CD4-positive, alpha-beta T cell treated with Interleukin-10 for 1 hour (primary cell): ENCODE results near the gene POLE4.

ENCODE experiments used
- DNase-seq: peaks from one replicate; pipeline ENCODE4 v3.0.0-alpha.2; 2020

Gene POLE4

DNA sequence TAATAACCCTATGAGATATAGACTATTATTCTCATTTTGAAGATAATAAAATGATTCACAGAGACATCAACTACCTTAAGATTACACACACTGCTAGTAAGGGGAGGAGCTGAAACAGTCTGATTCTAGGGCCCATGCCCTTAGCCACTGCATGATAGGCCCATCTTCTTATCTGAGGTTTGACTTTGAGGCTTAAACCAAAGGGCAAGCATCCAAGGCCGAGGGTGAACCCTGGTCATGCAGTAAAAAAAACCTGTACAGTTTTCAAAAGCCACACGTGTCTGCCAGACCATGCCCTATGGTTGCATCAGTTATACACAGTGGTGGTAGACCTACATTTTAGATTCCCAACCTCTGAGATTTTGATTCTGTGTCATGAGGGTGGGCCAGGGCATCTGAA lies 44.8 kb downstream of the POLE4 start:
- DNase-seq: no peak

DNA sequence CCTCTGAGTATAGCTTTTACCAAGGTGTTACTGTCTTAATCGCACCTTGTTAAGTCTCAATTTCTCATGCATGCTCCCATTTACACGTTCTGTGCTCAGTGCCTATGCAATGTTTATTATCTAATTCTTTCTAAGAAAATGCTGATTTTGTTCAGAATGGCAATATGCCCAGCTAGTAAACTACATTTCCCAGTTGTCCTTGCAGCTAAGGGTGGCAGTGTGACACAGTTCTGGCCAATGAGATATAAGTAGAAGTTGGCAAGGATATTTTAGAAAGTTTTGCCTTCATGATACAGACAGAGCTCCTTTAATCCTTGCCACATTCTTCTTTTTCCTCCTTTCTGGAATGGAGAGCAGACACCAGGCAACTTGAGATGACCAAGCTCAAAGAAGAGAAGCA lies 45.3 kb downstream of the POLE4 start:
- DNase-seq: no peak

DNA sequence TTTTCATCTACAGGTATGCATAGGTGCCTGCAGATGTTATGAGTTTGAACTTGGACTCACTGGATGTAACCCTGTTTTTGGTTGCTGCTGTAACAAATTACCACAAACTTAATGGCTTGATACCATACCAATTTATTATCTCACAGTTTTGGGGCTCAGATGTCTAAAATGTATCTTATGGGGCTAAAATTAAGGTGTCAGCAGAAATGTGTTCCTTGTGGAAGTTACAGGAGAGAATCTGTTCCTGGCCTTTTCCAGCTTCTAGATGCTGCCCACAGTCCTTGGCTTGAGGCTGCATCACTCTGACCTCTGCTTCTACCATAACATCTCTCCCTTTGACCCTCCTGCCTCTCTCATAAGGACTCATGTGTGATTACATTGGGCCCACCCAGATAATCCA lies 47.6 kb downstream of the POLE4 start:
- DNase-seq: no peak

DNA sequence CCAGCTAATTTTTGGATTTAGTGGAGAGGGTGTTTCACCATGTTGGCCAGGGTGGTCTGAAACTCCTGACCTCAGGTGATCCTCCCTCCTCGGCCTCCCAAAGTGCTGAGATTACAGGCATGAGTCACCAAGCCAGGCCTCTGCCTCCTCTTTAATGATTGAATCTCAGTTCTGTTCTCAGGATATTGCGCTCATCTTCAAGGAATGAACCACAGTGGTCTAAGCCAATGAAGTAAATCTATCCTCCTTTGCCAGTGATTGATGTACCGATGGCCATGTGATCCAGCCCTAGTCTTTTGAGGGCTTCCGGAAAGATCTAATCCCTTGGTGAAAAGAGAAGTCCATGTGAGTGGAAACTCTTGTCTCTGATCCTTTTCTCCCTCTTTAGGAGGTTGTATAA lies 48.6 kb downstream of the POLE4 start:
- DNase-seq: no peak

DNA sequence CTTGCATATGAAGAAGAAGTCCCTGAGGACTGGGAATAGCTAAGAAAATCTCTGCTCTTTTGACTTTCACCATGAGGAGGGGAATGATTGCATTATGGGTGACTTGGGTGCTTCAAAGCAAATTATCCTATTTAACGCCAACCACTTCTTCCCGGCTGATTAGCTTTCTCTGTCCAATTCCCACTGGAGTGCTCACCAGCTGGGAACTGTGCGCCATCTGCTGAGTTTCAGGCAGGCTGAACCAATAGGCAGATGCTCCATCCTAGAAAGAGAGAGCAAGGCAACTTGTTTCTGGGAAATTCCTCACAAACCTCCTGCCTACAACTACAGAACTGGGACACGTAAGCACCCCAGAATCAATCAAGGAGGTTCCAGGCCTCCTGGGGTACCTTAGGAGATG lies 49.4 kb downstream of the POLE4 start:
- DNase-seq: no peak

DNA sequence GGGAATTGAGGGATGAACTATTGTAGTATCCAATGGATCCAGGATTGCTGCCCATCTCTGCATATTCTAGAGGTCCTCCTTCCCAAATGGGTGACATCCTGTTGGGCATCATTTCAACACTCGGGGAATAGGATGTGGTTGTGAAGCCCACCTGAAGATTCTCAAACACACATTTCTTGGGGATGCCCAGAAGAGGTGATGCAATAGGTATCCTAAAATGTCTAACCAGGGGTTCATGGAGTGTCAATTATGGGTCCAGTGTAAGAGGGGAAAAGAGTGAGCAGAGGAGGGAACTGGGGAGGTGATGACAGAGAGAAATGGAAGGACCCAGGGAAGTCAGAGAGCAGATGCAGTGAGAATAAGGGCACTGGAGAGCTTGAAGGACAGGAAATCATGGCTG lies 52.1 kb downstream of the POLE4 start:
- DNase-seq: no peak

DNA sequence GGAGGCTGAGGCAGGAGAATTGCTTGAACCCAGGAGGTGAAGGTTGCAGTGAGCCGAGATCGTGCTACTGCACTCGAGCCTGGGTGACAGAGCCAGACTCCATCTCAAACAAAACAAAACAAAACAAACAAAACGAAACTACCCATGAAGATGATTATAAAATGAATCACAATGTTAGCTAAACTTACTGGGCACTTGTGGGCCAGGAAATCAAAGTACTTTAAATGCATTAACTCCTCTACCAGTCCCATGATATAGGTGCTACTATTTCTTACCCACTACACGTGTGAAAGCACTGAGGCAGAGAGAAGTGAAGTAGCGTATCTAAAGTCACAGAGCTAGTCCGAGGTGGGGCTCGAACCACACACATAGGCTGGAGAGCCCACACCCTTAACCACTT lies 53.6 kb downstream of the POLE4 start:
- DNase-seq: no peak

DNA sequence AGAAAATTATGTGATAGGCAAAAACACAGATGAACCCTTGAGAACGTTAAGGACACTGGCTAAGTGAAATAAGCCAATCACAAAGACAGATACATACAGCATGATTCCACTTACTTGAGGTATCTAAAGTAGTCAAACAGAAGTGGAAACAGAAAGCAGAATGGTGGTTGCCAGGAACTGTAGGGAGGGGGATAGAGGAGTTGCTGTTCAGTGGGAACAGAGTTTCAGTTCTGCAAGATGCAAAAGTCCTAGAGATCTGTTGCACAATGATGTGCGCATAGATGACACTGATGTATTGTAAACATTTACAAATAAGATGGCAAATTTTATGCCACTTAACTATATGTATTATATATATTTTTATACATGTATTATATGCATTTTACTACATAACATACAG lies 59.7 kb downstream of the POLE4 start:
- peak; percentile 11 for DNase-seq
